ENCODE measurements around the gene COL6A1.

DNA sequence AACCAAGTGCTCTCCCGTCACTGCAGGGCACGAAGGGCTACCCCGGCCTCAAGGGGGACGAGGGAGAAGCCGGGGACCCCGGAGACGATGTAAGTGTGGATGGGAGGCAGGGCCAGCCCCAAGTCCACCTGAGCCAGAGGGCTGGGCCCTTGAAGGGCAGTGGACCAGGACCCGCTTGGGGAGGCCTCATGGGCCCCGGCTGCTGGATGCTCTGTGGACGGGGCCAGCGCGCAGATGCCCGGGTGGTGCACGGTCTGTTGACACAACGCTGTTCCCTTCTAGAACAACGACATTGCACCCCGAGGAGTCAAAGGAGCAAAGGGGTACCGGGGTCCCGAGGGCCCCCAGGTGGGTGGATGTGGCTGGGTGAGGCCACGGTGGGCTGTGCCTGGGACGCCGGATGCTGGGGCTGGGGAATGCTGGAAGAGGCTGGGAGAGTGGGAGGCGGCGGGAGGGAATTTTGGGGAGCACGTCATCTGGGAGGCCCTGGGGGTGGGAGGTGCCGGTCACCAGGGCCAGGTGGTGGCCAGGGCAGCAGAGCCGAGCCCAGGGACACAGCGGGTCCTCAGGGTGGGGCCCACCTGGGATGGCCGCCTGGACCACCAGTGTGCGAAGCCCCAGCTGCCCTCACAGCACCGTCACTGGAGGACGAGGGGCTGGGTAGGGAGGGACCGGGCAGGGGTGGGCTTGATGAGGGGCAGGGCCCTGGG, 17.5 kb downstream of the COL6A1 start:
- TF ChIP-seq, protein P1, sequence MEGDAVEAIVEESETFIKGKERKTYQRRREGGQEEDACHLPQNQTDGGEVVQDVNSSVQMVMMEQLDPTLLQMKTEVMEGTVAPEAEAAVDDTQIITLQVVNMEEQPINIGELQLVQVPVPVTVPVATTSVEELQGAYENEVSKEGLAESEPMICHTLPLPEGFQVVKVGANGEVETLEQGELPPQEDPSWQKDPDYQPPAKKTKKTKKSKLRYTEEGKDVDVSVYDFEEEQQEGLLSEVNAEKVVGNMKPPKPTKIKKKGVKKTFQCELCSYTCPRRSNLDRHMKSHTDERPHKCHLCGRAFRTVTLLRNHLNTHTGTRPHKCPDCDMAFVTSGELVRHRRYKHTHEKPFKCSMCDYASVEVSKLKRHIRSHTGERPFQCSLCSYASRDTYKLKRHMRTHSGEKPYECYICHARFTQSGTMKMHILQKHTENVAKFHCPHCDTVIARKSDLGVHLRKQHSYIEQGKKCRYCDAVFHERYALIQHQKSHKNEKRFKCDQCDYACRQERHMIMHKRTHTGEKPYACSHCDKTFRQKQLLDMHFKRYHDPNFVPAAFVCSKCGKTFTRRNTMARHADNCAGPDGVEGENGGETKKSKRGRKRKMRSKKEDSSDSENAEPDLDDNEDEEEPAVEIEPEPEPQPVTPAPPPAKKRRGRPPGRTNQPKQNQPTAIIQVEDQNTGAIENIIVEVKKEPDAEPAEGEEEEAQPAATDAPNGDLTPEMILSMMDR (IDR thresholded peaks at IDR 0.05): no peak
- TF ChIP-seq, protein P2, sequence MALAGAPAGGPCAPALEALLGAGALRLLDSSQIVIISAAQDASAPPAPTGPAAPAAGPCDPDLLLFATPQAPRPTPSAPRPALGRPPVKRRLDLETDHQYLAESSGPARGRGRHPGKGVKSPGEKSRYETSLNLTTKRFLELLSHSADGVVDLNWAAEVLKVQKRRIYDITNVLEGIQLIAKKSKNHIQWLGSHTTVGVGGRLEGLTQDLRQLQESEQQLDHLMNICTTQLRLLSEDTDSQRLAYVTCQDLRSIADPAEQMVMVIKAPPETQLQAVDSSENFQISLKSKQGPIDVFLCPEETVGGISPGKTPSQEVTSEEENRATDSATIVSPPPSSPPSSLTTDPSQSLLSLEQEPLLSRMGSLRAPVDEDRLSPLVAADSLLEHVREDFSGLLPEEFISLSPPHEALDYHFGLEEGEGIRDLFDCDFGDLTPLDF (CRISPR knock-in tag; IDR thresholded peaks at IDR 0.05): no peak
- TF ChIP-seq ATF6 (CRISPR knock-in tag; IDR thresholded peaks at IDR 0.05): no peak
- no peak for TF ChIP-seq ZNF232 (CRISPR knock-in tag; IDR thresholded peaks at IDR 0.05)
- TF ChIP-seq, protein P3, sequence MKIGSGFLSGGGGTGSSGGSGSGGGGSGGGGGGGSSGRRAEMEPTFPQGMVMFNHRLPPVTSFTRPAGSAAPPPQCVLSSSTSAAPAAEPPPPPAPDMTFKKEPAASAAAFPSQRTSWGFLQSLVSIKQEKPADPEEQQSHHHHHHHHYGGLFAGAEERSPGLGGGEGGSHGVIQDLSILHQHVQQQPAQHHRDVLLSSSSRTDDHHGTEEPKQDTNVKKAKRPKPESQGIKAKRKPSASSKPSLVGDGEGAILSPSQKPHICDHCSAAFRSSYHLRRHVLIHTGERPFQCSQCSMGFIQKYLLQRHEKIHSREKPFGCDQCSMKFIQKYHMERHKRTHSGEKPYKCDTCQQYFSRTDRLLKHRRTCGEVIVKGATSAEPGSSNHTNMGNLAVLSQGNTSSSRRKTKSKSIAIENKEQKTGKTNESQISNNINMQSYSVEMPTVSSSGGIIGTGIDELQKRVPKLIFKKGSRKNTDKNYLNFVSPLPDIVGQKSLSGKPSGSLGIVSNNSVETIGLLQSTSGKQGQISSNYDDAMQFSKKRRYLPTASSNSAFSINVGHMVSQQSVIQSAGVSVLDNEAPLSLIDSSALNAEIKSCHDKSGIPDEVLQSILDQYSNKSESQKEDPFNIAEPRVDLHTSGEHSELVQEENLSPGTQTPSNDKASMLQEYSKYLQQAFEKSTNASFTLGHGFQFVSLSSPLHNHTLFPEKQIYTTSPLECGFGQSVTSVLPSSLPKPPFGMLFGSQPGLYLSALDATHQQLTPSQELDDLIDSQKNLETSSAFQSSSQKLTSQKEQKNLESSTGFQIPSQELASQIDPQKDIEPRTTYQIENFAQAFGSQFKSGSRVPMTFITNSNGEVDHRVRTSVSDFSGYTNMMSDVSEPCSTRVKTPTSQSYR (CRISPR knock-in tag; IDR thresholded peaks at IDR 0.05): no peak
- TF ChIP-seq E2F5 (CRISPR knock-in tag; IDR thresholded peaks at IDR 0.05): no peak
- TF ChIP-seq, protein P4, sequence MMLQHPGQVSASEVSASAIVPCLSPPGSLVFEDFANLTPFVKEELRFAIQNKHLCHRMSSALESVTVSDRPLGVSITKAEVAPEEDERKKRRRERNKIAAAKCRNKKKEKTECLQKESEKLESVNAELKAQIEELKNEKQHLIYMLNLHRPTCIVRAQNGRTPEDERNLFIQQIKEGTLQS (CRISPR knock-in tag; conservative IDR thresholded peaks at IDR 0.05): no peak
- no peak for TF ChIP-seq CBFB (CRISPR knock-in tag; IDR thresholded peaks at IDR 0.05; ENCODE audit: low read depth)
- TF ChIP-seq TEAD4 (CRISPR knock-in tag; IDR thresholded peaks at IDR 0.05): no peak
- TF ChIP-seq JUN (CRISPR knock-in tag; IDR thresholded peaks at IDR 0.05): no peak
- no peak for TF ChIP-seq PRRX2 (CRISPR knock-in tag; IDR thresholded peaks at IDR 0.05)
- no peak for TF ChIP-seq MXD4 (CRISPR knock-in tag; IDR thresholded peaks at IDR 0.05; ENCODE audit: borderline replicate concordance)
- TF ChIP-seq ESRRA (CRISPR knock-in tag; IDR thresholded peaks at IDR 0.05; ENCODE audit: borderline replicate concordance): no peak
- TF ChIP-seq RELA (CRISPR knock-in tag; IDR thresholded peaks at IDR 0.05; ENCODE audit: borderline replicate concordance): no peak
